Measurements from ENCODE around the gene FANCB.

The FANCB gene

DNA sequence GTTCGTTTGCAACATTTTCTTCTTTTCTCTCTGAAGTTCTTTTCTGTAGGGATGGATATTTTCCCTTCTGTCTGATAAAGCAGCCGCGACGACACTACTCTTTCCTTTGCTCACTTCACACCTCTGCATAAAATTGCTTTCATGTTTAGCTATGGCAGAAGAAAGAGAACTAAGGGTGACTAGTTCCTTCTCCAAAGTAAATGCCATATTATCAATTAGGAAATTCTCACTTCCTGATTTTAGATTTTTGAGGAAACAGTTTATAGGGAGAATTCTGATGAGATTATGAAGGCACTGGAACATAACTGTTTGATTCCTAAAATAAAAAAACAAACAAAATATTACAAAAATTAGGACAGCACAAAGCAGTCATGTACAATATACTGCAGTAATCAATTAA is 29.2 kb downstream of the FANCB start:
- DNase-seq (ENCODE audit: insufficient read length, low spot score) (no peak), FAIRE-seq (peak; percentile 74)

DNA sequence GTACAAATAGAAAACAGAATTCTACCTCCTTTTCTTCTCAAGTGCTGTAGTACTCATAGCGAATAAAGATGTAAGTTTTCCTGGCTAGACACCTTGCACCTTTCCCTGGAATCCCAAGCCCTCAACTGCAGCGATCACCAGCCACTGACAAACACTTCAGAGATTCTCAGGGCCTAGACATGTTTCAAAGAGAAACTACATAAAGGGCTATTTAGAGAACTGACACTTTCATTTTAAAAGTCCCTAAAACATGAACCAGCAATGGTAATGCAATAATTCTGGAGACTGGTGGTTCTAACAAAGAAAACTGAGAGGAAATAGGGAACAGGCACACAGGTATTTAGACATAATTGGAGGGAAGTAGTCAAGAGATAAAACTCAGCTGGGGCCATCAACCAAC is 35.7 kb downstream of the FANCB start:
- FAIRE-seq: no peak
- DNase-seq (ENCODE audit: insufficient read length, low spot score): no peak

DNA sequence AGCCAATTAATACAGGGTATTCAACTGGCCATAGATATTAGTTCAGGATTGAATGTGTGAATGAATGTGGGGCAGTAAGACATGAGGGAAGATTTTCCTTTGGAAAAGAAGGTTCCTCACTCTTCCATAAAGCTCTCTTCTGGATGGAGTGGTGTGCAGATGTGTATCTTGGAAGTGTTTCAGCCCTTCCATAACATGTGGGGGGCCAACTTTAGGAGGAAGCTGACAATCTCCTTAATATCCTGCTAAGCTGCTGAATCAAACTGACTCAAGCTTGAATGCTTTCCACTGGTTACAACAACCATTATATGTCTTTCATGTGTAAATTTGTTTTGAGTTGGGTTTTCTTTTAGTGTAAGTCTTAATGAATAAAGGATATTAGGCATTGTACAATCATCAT is 40.3 kb downstream of the FANCB start:
- FAIRE-seq (no peak), DNase-seq (ENCODE audit: insufficient read length, low spot score) (no peak)

DNA sequence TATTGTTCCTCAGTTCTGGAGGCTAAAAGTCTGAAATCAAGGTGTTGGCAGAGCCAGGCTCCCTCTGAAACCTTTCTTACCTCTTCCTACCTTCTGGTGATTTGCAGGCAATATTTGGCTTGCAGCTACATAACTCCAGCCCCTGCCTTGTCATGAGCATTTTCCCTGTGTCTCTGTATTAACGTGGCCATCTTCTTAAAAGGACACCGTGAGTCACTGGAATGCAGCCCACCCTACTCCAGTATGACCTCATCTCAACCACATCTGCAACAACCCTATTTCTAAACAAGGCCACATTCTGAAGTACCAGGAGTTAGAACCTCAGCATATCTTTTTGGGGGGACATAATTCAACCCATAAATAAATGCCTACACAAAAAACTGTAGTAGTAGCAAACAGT is 40.7 kb downstream of the FANCB start:
- DNase-seq (ENCODE audit: insufficient read length, low spot score) (no peak), FAIRE-seq (no peak)

DNA sequence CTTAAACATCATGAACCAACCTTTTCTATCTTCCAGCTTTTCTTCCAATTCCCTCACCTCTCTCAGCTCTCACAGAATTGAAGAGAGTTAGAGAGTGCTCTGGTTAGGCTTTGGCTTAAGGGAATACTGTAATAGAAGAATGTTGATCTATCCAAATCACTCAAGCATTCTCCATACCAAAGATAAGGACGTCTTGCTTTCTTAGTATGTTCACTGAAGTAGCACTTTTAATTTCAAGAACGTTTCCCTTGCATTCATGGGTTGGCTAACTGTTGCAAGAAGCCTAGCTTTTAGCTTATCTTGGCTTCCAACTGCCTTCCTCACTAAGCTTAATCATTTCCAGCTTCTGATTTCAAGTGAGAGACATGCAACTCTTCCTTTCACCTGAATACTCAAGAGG is 43.2 kb downstream of the FANCB start:
- FAIRE-seq (no peak), DNase-seq (ENCODE audit: insufficient read length, low spot score) (no peak)

DNA sequence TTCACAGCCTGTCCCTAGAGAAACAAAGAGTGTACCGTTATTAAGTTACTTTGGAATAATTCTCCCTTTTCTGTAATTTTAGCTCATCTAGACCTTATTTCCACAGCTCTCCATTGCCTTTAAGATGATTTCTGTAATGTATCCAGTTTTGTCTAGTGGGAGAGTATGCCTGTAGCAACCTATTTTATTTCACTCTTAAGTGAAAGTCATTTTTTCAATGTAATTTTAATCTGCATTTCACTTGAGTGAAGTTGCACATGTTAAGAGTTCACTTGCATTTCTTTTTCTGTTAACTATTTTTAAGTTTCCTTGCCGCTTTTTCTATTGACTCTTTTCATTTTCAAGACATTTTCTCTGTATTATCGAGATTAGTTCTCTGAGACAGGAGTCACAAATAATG is 46.5 kb downstream of the FANCB start:
- DNase-seq (ENCODE audit: insufficient read length, low spot score): no peak
- FAIRE-seq: no peak

DNA sequence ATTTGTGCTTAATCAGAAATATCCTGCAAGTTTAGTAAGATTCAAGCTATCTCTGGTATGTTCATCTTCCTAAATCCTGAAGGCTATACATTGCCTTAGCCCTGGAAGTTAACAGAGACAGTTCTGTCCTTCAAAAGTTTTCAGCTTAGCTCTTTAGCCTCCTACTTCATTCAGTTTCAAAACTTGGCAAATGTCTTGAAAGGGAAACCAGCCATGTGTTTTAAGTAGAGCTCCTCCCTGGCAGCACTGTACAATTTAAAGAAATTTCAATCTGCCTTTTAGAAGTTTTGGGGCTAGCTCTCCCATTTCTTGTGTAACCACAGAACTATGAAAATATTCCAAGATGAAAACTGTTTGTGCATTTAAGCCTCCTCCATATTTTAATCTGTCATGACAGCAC is 47.0 kb downstream of the FANCB start:
- no peak for DNase-seq (ENCODE audit: insufficient read length, low spot score)
- peak; percentile 68 for FAIRE-seq

DNA sequence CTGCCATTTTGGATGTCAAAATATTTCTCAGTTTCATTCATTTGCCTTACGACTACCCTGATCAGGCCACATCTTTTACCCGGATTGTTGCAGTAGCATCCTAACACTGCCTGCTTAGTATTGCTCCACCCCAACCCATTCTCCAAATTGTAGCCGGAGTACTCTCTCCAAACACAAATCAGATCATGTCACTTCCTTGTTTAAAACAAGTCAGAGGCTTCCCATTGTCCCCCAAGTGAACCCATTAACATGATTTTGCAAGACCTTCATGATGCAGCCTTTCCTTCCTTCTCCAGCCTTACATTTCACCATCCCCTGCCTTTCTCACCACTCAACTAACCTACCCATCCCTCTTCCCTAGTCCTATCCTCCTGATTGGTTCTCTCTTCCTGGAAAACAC is 53.1 kb downstream of the FANCB start:
- DNase-seq (ENCODE audit: insufficient read length, low spot score): no peak
- no peak for FAIRE-seq

- DNase-seq (ENCODE audit: insufficient read length, low spot score): no peak
- FAIRE-seq: no peak
Measured at GRCh38 chrX:14817571-14817970, 55.3 kb downstream of the FANCB start.

- no peak for DNase-seq (ENCODE audit: insufficient read length, low spot score)
Measured at GRCh38 chrX:14802943-14803710, 69.7 kb downstream of the FANCB start.

DNA sequence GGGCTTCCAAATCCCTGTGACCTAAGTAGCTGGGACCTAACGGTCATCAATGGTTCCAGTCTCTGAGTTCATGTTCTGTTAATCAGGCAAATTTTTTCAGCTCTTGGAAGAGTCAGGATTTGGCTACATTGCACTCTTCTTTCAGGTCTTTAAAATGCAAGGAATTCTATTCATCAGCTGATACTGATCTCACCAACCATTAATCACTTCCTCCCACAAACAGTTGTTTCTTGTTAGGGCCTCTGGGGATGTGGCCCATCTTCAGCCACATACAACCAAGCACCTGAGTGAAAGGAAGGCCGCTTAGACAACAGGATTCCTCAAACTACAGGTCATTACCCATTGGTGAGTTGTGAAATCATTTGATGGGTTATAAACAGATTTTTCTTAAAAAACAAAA is 71.7 kb downstream of the FANCB start:
- no peak for FAIRE-seq
- DNase-seq (ENCODE audit: insufficient read length, low spot score): no peak

More at GRCh38 chrX:14802943-14803710, 69.7 kb downstream of the FANCB start:
- FAIRE-seq: no peak

- DNase-seq (ENCODE audit: insufficient read length, low spot score) (no peak), FAIRE-seq (no peak)
Measured at GRCh38 chrX:14798805-14799397, 74.0 kb downstream of the FANCB start.

All from GM19239 (cell line).